ENCODE results near the gene OPCML. TPM values are rescaled to one million over a fixed set of nuclear protein-coding genes. Genes with fewer than 3 reads are reported as not detected.

The OPCML gene
- total RNA-seq, 1 donor from 2014 or later = 4.1 TPM

DNA sequence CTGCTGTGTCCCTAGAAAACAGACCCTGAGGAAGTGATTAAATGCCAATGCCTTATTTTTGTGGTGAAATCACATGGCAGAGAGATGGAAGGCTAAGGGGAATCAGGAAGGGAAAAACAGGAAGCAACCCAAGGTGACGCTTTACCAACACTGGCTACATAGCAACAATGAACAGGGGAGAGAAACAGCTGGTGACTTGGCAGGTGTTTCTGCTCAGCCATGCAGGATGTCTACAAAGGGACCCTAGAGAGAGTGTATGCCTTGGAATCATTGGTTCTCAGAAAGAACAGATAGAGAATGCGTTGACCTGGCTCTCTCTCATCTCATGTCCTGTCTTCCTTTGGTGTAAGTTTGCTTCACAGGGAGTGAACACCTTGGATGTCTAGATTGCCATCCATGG, 911.9 kb downstream of the OPCML start:
- Mint-ChIP-seq H3K9me3 (ENCODE audit: unreplicated experiment) (no peaks in the 10 kb centered on the region), H3K27me3 (ENCODE audit: unreplicated experiment) (peaks cover 2% of the 10 kb centered on the region), H3K4me1 (ENCODE audit: unreplicated experiment) (peaks cover 10% of the 10 kb centered on the region), H3K4me3 (ENCODE audit: unreplicated experiment) (no peak overlapping the region), H3K36me3 (ENCODE audit: low read depth, unreplicated experiment) (no peaks in the 10 kb centered on the region), H3K27ac (ENCODE audit: unreplicated experiment) (no peak overlapping the region)
- TF ChIP-seq, protein P1, sequence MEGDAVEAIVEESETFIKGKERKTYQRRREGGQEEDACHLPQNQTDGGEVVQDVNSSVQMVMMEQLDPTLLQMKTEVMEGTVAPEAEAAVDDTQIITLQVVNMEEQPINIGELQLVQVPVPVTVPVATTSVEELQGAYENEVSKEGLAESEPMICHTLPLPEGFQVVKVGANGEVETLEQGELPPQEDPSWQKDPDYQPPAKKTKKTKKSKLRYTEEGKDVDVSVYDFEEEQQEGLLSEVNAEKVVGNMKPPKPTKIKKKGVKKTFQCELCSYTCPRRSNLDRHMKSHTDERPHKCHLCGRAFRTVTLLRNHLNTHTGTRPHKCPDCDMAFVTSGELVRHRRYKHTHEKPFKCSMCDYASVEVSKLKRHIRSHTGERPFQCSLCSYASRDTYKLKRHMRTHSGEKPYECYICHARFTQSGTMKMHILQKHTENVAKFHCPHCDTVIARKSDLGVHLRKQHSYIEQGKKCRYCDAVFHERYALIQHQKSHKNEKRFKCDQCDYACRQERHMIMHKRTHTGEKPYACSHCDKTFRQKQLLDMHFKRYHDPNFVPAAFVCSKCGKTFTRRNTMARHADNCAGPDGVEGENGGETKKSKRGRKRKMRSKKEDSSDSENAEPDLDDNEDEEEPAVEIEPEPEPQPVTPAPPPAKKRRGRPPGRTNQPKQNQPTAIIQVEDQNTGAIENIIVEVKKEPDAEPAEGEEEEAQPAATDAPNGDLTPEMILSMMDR (IDR thresholded peaks at IDR 0.05; ENCODE audit: unreplicated experiment) = no peak
- no peak for DNase-seq (ENCODE audit: low spot score)

DNA sequence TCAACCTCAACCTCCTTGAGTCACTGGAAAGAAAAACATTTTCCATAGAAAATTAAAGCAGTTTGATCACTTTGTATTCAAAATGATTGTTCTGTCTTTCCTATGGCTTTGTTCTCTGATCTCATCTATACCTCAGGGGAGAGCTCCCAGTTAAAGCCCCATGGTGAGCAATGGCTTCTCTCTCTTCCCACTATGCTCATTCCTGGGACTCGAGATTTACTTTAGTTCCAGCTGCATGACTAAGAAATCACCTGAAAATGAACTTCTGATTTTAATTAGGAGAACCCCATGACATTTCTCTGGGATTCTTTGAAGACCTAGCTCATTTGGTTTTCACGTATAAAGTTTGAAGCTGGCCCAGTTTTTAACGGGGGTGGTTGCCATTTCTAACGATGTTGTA, 921.5 kb downstream of the OPCML start:
- Mint-ChIP-seq H3K36me3 (ENCODE audit: low read depth, unreplicated experiment) (no peaks in the 10 kb centered on the region), H3K9me3 (ENCODE audit: unreplicated experiment) (no peaks in the 10 kb centered on the region), H3K27ac (ENCODE audit: unreplicated experiment) (no peak overlapping the region), H3K27me3 (ENCODE audit: unreplicated experiment) (no peaks in the 10 kb centered on the region), H3K4me1 (ENCODE audit: unreplicated experiment) (peaks cover 10% of the 10 kb centered on the region), H3K4me3 (ENCODE audit: unreplicated experiment) (no peak overlapping the region)
- no peak for DNase-seq (ENCODE audit: low spot score)
- TF ChIP-seq, protein P1 (IDR thresholded peaks at IDR 0.05; ENCODE audit: unreplicated experiment) = no peak

DNA sequence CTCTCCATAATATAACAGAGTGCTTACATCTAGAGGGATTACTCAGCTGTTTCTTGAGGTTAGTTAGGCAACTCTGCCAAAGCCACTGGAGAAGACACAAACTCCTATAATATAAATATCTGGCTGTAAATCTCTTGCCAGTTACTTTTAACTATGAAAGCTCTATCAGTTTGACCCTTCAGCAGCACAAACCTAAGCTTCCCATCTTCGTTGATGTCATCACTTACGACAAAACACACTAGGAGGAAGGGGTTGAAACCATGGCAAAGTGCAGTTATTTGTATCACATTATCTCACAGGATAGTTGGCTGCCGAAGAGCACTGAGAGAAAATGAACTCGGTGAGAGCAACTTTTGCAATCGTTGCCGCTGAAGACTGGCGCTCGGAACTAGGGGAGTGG, 922.1 kb downstream of the OPCML start:
- Mint-ChIP-seq H3K9me3 (ENCODE audit: unreplicated experiment) (no peaks in the 10 kb centered on the region), H3K27me3 (ENCODE audit: unreplicated experiment) (no peaks in the 10 kb centered on the region), H3K27ac (ENCODE audit: unreplicated experiment) (no peak overlapping the region), H3K4me3 (ENCODE audit: unreplicated experiment) (no peak overlapping the region), H3K4me1 (ENCODE audit: unreplicated experiment) (peaks cover 10% of the 10 kb centered on the region), H3K36me3 (ENCODE audit: low read depth, unreplicated experiment) (no peaks in the 10 kb centered on the region)
- TF ChIP-seq, protein P1 (IDR thresholded peaks at IDR 0.05; ENCODE audit: unreplicated experiment) = no peak
- no peak for DNase-seq (ENCODE audit: low spot score)

DNA sequence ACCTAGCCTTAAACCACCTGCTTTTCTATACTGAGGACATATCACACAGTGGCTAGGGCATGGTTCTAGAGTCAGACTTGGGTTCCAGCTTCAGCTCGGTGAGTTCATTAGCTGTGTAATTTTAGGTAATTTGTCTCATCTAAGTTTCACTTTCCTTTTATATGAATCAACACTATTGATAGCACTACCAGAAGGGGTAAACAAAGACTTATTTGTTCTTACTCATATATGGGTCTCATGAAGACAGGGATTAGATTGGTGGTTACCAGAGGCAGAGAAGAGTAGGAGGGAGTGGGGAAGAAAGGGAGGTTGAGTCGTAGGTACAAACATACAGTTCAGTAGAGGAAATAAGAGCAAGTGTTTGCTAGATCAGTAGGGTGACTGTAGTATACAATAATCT, 924.7 kb downstream of the OPCML start:
- Mint-ChIP-seq H3K27me3 (ENCODE audit: unreplicated experiment) (no peaks in the 10 kb centered on the region), H3K9me3 (ENCODE audit: unreplicated experiment) (no peaks in the 10 kb centered on the region), H3K4me3 (ENCODE audit: unreplicated experiment) (no peak overlapping the region), H3K36me3 (ENCODE audit: low read depth, unreplicated experiment) (no peaks in the 10 kb centered on the region), H3K27ac (ENCODE audit: unreplicated experiment) (no peak overlapping the region), H3K4me1 (ENCODE audit: unreplicated experiment) (peaks cover 10% of the 10 kb centered on the region)
- no peak for DNase-seq (ENCODE audit: low spot score)
- TF ChIP-seq, protein P1 (IDR thresholded peaks at IDR 0.05; ENCODE audit: unreplicated experiment) = no peak

DNA sequence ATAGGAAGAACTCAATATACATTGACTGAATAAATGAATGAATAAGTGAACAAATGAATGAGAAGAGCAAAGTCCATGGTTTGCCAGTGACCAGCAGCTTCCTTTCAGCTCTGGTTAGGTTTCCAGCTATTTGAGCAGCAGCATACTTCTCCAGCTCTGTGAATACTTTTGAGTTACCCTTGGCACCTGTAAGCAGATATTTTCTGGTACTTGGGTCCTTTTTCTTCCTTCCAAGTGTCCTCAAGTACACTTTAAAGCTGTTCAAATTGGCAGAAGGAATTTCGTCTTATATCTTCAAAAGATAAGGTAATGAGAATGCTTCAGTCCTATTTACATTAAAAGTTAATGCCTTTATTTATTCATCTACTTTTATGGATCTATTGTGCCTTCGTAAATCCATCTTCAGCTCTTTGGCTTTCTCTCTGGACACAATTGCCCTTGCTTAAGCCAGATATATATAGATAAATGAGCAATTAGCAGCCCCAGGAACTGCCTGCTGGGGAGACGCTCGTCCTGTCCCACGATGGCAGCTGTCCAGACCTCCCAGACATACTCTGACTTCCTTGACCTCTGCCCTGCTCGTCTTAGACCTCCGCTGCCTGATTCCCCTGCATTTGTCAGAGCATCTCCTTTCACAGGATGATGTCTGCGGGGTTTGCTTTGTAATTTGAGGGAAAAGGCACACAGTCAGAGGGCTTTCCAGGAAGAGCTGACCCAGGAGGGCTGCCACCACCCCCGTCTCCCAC, 926.3 kb downstream of the OPCML start:
- TF ChIP-seq, protein P1 (IDR thresholded peaks at IDR 0.05; ENCODE audit: unreplicated experiment) = no peak
- Mint-ChIP-seq H3K9me3 (ENCODE audit: unreplicated experiment) (no peaks in the 10 kb centered on the region), H3K27me3 (ENCODE audit: unreplicated experiment) (no peaks in the 10 kb centered on the region), H3K36me3 (ENCODE audit: low read depth, unreplicated experiment) (no peaks in the 10 kb centered on the region), H3K4me3 (ENCODE audit: unreplicated experiment) (no peak overlapping the region), H3K27ac (ENCODE audit: unreplicated experiment) (no peak overlapping the region), H3K4me1 (ENCODE audit: unreplicated experiment) (peaks cover 10% of the 10 kb centered on the region)
- no peak for DNase-seq (ENCODE audit: low spot score)
